Heart left ventricle (tissue), 13 donors: ENCODE data around the gene EIF2B5.

ENCODE experiments used
- CTCF ChIP-seq, 12 donors: fragments of 200-600 bp; sonication (generic) in 4 of 12; IDR thresholded peaks; one replicate each; pipeline versions ENCODE4 v1.5.0 to v1.8.0; 2018 to 2022; ENCODE audit warnings: antibody characterized with exemption in 12 of 12, mild to moderate bottlenecking in 5 of 12
- POLR2A ChIP-seq, 2 donors: fragments of 450-650 bp; IDR thresholded peaks; one replicate each; pipeline ENCODE4 v1.6.1; 2017; ENCODE audit warnings: antibody characterized with exemption in 2 of 2, mild to moderate bottlenecking in 2 of 2, moderate library complexity in 2 of 2
- donor health status: ischemic (EF 13 %, LVEDD 7.1; RV severe dilation, severe dysfunction).
- donor health status: DM: no; HTN: yes; CAD: no.
- donor health status: DM: no; HTN: no; CAD: no.
- donor health status: ischemic (EF 25% LVEDD 6.9; RV normal size, moderate dysfunction).
- donor health status: ischemic (EF 25% LVEDD 5.7; RV mildly dilated, moderate dysfunction).
- donor health status: ischemic (EF 35%, LVEDD 5.7; RV mildly dilated, moderate dysfunction).
- donor health status: nonischemic (EF 11% LVEDD 7.7; RV severe dilation, severe dysfunction).
- donor health status: DM: yes; HTN: yes; CAD: no.
- donor health status: PGD.
- donor health status: ischemic (EF 29% LVEDD 5.4; RV normal size, mild dysfunction).
- donor health status: nonischemic (EF 23%, LVEDD 6.1; RV moderate dilation, normal function).

- TF ChIP-seq CTCF (IDR thresholded peaks at IDR 0.05) (no peak), POLR2A (IDR thresholded peaks at IDR 0.05) (no peak)
These were observed 9.2 kb upstream of the EIF2B5 start for GRCh38 chr3:184126006-184126405.
